GM15510 (cell line): ENCODE data around the gene MERTK.

Experiments
- POLR2A ChIP-seq: IDR thresholded peaks from 3 replicates; pipeline ENCODE4 v1.6.1; 2011; ENCODE audit warnings: borderline replicate concordance; ENCODE audit not compliant: insufficient read length; ENCODE audit errors: extremely low read depth

Gene MERTK

GRCh38 chr2:112045446-112046014 lies 147.1 kb downstream of the MERTK start:
- no peak for TF ChIP-seq POLR2A

- no peak for TF ChIP-seq POLR2A
Observed at GRCh38 chr2:112046231-112046630, 147.8 kb downstream of the MERTK start.

GRCh38 chr2:112047537-112048235 lies 149.3 kb downstream of the MERTK start:
- no peak for TF ChIP-seq POLR2A

- TF ChIP-seq POLR2A, result no peak
Observed at GRCh38 chr2:112048236-112048592, 149.8 kb downstream of the MERTK start.

GRCh38 chr2:112048887-112049286 lies 150.5 kb downstream of the MERTK start:
- no peak for TF ChIP-seq POLR2A

GRCh38 chr2:112050316-112050715 lies 151.9 kb downstream of the MERTK start:
- TF ChIP-seq POLR2A, result no peak

GRCh38 chr2:112053917-112054846 lies 155.8 kb downstream of the MERTK start:
- TF ChIP-seq POLR2A, result no peak

- peak; percentile 66 for TF ChIP-seq POLR2A
Observed at GRCh38 chr2:112054847-112055729, 156.7 kb downstream of the MERTK start, which contains the start of gene TMEM87B. TSS of gene TMEM87B (plus strand) at chr2:112055269. CDS start at chr2:112055592, 323 bp downstream.

- no peak for TF ChIP-seq POLR2A
Observed at GRCh38 chr2:112055730-112056625, 157.6 kb downstream of the MERTK start.

- no peak for TF ChIP-seq POLR2A
Observed at GRCh38 chr2:112056626-112056987, 158.2 kb downstream of the MERTK start.

GRCh38 chr2:112059671-112060070 lies 161.3 kb downstream of the MERTK start:
- no peak for TF ChIP-seq POLR2A

GRCh38 chr2:112061299-112061698 lies 162.9 kb downstream of the MERTK start:
- no peak for TF ChIP-seq POLR2A

- TF ChIP-seq POLR2A, result no peak
Observed at GRCh38 chr2:112061840-112062239, 163.4 kb downstream of the MERTK start.
